Neural progenitor cell (in vitro differentiated cells): ENCODE measurements around the gene TCFL5. TPM values are rescaled to one million over a fixed set of nuclear protein-coding genes. Genes with fewer than 3 reads are reported as not detected.
"Not testable (repeated sequence)": the region's sequence is repeated elsewhere in the genome, so short reads cannot be mapped to it uniquely, and the experiment has no call there.

Experiments used
- DNase-seq: peaks from one replicate; pipeline ENCODE4 v3.0.0-alpha.2; 2016; ENCODE audit warnings: low spot score
- H2AFZ ChIP-seq: fragments of 200-600 bp; sonication (generic); replicated peaks from 2 replicates; pipeline ENCODE4 v1.6.1; 2016; ENCODE audit warnings: antibody characterized with exemption
- H3F3A ChIP-seq: fragments of 200-600 bp; sonication (generic); 2 replicates; pipeline ENCODE4 v1.6.1; 2016; ENCODE audit warnings: antibody characterized with exemption, low read depth
- H3K27ac ChIP-seq: fragments of 200-600 bp; sonication (generic); 2 replicates; pipeline ENCODE4 v1.5.1; 2016; ENCODE audit warnings: mild to moderate bottlenecking
- H3K27me3 ChIP-seq: fragments of 200-600 bp; sonication (generic); 2 replicates; pipeline ENCODE4 v1.6.1; 2016; ENCODE audit warnings: mild to moderate bottlenecking, moderate library complexity
- H3K36me3 ChIP-seq: fragments of 200-600 bp; sonication (generic); 2 replicates; pipeline ENCODE4 v1.5.1; 2016
- H3K4me1 ChIP-seq: fragments of 200-600 bp; sonication (generic); 2 replicates; pipeline ENCODE4 v1.6.1; 2016; ENCODE audit warnings: mixed run types
- H3K4me2 ChIP-seq: fragments of 200-600 bp; sonication (generic); 2 replicates; pipeline ENCODE4 v1.6.1; 2016
- H3K4me3 ChIP-seq: fragments of 200-600 bp; sonication (generic); 2 replicates; pipeline ENCODE4 v1.5.1; 2016
- H3K79me2 ChIP-seq: fragments of 200-600 bp; sonication (generic); 2 replicates; pipeline ENCODE4 v1.6.1; 2016; ENCODE audit warnings: low read depth
- H3K9ac ChIP-seq: fragments of 200-600 bp; sonication (generic); 2 replicates; pipeline ENCODE4 v1.6.1; 2016
- H3K9me3 ChIP-seq: fragments of 200-600 bp; sonication (generic); 2 replicates; pipeline ENCODE4 v1.5.1; 2016; ENCODE audit warnings: low read depth
- H4K20me1 ChIP-seq: fragments of 200-600 bp; sonication (generic); 2 replicates; pipeline ENCODE4 v1.6.1; 2016; ENCODE audit warnings: low read depth
- H3K27ac Mint-ChIP-seq: 3 replicates; pipeline ENCODE4 v1.8.0; 2021; ENCODE audit warnings: mixed read lengths
- H3K27me3 Mint-ChIP-seq: 2 replicates; pipeline ENCODE4 v1.8.0; 2022; ENCODE audit warnings: low read depth, mild to moderate bottlenecking, inconsistent platforms, moderate library complexity, mixed read lengths; ENCODE audit not compliant: insufficient read depth
- H3K36me3 Mint-ChIP-seq: 3 replicates; pipeline ENCODE4 v1.8.0; 2021; ENCODE audit warnings: mixed read lengths
- H3K4me1 Mint-ChIP-seq: 3 replicates; pipeline ENCODE4 v1.8.0; 2021; ENCODE audit warnings: mixed read lengths
- H3K4me3 Mint-ChIP-seq: 3 replicates; pipeline ENCODE4 v1.8.0; 2021; ENCODE audit warnings: mild to moderate bottlenecking, moderate library complexity, mixed read lengths
- H3K9me3 Mint-ChIP-seq: 3 replicates; pipeline ENCODE4 v1.8.0; 2020; ENCODE audit warnings: mixed read lengths
- CTCF ChIP-seq: fragments of 200-600 bp; sonication (generic); IDR thresholded peaks from 2 replicates; pipeline ENCODE4 v1.5.1; 2017; ENCODE audit warnings: antibody characterized with exemption, mild to moderate bottlenecking
- EZH2 ChIP-seq: fragments of 200-600 bp; sonication (generic); IDR thresholded peaks from 2 replicates; pipeline ENCODE4 v1.6.1; 2017; ENCODE audit warnings: antibody characterized with exemption, mild to moderate bottlenecking, moderate library complexity
- EZH2phosphoT487 ChIP-seq: fragments of 200-600 bp; sonication (generic); IDR thresholded peaks from 2 replicates; pipeline ENCODE4 v1.6.1; 2017; ENCODE audit warnings: antibody characterized with exemption
- total RNA-seq: library from RNA; depleted of rRNA; stranded (reverse); fragments of >200 nt; gene quantifications from 2 replicates; pipeline ENCODE4 v1.2.3, GENCODE V29; 2015; ENCODE audit warnings: low replicate concordance

The TCFL5 gene
- total RNA-seq, 1 donor from 2014 or later, result 36.3 TPM

GRCh38 chr20:62849431-62849830, 12.2 kb downstream of the TCFL5 start:
- no peak overlapping the region for H3K4me3 Mint-ChIP-seq
- H3K27ac Mint-ChIP-seq, result no peak overlapping the region
- peaks cover 19% of the 10 kb centered on the region for H4K20me1 ChIP-seq
- peaks cover 2% of the 10 kb centered on the region for H3K27me3 Mint-ChIP-seq
- H3K4me2 ChIP-seq, result no peak overlapping the region
- peaks cover 33% of the 10 kb centered on the region for H3K36me3 Mint-ChIP-seq
- no peak overlapping the region for H3K4me3 ChIP-seq
- H2AFZ ChIP-seq, result no peak overlapping the region
- no peaks in the 10 kb centered on the region for H3K4me1 Mint-ChIP-seq
- H3K9me3 ChIP-seq, result no peaks in the 10 kb centered on the region
- DNase-seq, result no peak
- no peaks in the 10 kb centered on the region for H3F3A ChIP-seq
- no peaks in the 10 kb centered on the region for H3K4me1 ChIP-seq
- H3K9ac ChIP-seq, result no peak overlapping the region
- H3K27me3 ChIP-seq, result no peaks in the 10 kb centered on the region
- H3K36me3 ChIP-seq, result no peaks in the 10 kb centered on the region
- TF ChIP-seq CTCF (no peak), EZH2 (no peak), EZH2phosphoT487 (no peak)
- H3K27ac ChIP-seq, result no peak overlapping the region
- H3K79me2 ChIP-seq, result no peaks in the 10 kb centered on the region
- no peaks in the 10 kb centered on the region for H3K9me3 Mint-ChIP-seq

GRCh38 chr20:62848917-62849316, 12.7 kb downstream of the TCFL5 start:
- H4K20me1 ChIP-seq, result peaks cover 16% of the 10 kb centered on the region
- not testable (repeated sequence) for H3K4me3 Mint-ChIP-seq, H3K4me3 ChIP-seq, H3K4me1 ChIP-seq, H3K27me3 ChIP-seq, H3K36me3 ChIP-seq, H2AFZ ChIP-seq, H3K4me2 ChIP-seq, H3K27ac Mint-ChIP-seq, H3K4me1 Mint-ChIP-seq, H3K79me2 ChIP-seq, H3K27ac ChIP-seq, H3F3A ChIP-seq, H3K9ac ChIP-seq, H3K27me3 Mint-ChIP-seq, H3K9me3 ChIP-seq, DNase-seq, H3K9me3 Mint-ChIP-seq
- peaks cover 36% of the 10 kb centered on the region for H3K36me3 Mint-ChIP-seq

GRCh38 chr20:62846166-62846890, 15.3 kb downstream of the TCFL5 start:
- Mint-ChIP-seq H3K9me3 (no peaks in the 10 kb centered on the region), H3K27me3 (peaks cover 2% of the 10 kb centered on the region), H3K27ac (no peak overlapping the region), H3K36me3 (peaks cover 29% of the 10 kb centered on the region), H3K4me3 (no peak overlapping the region), H3K4me1 (no peaks in the 10 kb centered on the region)
- Histone ChIP-seq H3K9me3 (no peaks in the 10 kb centered on the region), H4K20me1 (peaks cover 10% of the 10 kb centered on the region), H3K9ac (no peak overlapping the region), H3K4me3 (no peak overlapping the region), H3K4me2 (no peak overlapping the region), H3K27me3 (no peaks in the 10 kb centered on the region), H3K79me2 (no peaks in the 10 kb centered on the region), H3K27ac (no peak overlapping the region), H3K4me1 (no peaks in the 10 kb centered on the region), H2AFZ (no peak overlapping the region), H3F3A (peaks cover 10% of the 10 kb centered on the region), H3K36me3 (no peaks in the 10 kb centered on the region)
- no peak for TF ChIP-seq EZH2
- DNase-seq, result no peak

GRCh38 chr20:62845416-62846160, 16.0 kb downstream of the TCFL5 start:
- no peak for TF ChIP-seq CTCF
- TF ChIP-seq EZH2, result no peak
- TF ChIP-seq EZH2phosphoT487, result no peak
- peaks cover 10% of the 10 kb centered on the region for H3F3A ChIP-seq
- DNase-seq, result no peak
- no peaks in the 10 kb centered on the region for H3K79me2 ChIP-seq
- Mint-ChIP-seq H3K9me3 (no peaks in the 10 kb centered on the region), H3K4me3 (no peak overlapping the region), H3K4me1 (peaks cover 5% of the 10 kb centered on the region), H3K27ac (no peak overlapping the region), H3K27me3 (peaks cover 2% of the 10 kb centered on the region), H3K36me3 (peaks cover 29% of the 10 kb centered on the region)
- H3K9ac ChIP-seq, result no peak overlapping the region
- no peaks in the 10 kb centered on the region for H3K36me3 ChIP-seq
- peaks cover under 1% of the 10 kb centered on the region for H3K4me1 ChIP-seq
- H3K27ac ChIP-seq, result no peak overlapping the region
- H2AFZ ChIP-seq, result no peak overlapping the region
- no peaks in the 10 kb centered on the region for H3K9me3 ChIP-seq
- H3K4me2 ChIP-seq, result no peak overlapping the region
- no peaks in the 10 kb centered on the region for H3K27me3 ChIP-seq
- H4K20me1 ChIP-seq, result peaks cover 4% of the 10 kb centered on the region
- no peak overlapping the region for H3K4me3 ChIP-seq
